ENCODE measurements around the gene RPS15.

DNA sequence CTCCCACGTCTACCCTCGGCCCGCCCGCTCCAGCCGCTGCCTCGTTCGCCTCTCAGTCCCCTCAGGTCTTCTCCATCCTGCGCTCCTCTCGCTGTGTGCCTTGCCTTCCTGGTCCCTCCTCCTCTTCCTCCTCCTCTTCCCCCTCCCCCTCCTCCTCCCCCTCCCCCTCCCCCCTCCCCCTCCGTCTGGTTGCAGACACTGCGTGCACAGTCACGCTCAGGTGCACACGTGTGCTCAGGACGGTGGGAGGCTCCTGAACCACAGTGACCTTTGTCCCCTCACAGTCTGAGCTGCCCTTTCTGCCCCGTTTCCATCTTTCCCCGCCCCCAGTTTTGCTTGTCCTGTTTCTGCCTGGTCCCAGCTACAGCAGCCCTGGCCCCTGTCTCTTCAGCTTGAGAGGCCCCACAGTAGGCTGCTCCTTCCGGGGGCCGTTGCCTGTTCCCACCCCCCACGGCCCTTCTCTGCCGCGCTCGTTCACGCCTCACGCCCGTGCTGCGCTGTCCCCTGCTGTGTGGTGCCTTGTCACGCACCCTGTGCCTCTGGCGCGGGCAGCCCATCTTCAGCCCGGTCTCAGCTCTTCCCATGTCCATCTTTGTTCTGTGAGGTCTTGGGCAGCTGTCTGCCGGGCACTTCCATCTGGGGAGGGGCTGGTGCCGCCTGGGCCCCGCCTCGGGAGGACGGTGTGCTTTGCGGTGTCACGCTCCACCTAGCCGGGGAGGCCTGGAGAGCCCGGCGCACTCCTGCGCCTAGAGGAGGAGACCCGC is 13.8 kb upstream of the RPS15 start:
- TF ChIP-seq EZH2 (IDR thresholded peaks at IDR 0.05): no peak
- TF ChIP-seq, protein P1, sequence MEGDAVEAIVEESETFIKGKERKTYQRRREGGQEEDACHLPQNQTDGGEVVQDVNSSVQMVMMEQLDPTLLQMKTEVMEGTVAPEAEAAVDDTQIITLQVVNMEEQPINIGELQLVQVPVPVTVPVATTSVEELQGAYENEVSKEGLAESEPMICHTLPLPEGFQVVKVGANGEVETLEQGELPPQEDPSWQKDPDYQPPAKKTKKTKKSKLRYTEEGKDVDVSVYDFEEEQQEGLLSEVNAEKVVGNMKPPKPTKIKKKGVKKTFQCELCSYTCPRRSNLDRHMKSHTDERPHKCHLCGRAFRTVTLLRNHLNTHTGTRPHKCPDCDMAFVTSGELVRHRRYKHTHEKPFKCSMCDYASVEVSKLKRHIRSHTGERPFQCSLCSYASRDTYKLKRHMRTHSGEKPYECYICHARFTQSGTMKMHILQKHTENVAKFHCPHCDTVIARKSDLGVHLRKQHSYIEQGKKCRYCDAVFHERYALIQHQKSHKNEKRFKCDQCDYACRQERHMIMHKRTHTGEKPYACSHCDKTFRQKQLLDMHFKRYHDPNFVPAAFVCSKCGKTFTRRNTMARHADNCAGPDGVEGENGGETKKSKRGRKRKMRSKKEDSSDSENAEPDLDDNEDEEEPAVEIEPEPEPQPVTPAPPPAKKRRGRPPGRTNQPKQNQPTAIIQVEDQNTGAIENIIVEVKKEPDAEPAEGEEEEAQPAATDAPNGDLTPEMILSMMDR (IDR thresholded peaks at IDR 0.05): no peak

Data from neural progenitor cell (in vitro differentiated cells).